Activated gamma-delta T cell treated with anti-CD3 and anti-CD28 coated beads, Interleukin-2, amount 50 U/mL, for 16 hours (primary cell): ENCODE results near the gene SKIC2.

Experiments used
- DNase-seq: peaks from one replicate; pipeline ENCODE4 v3.0.0-alpha.2; 2020; ENCODE audit warnings: low read depth

SKIC2 gene

GRCh38 chr6:31945507-31946369, 13.2 kb upstream of the SKIC2 start, which contains the start of gene CFB:
Gene CFB (plus strand): TSS chr6:31946095. CDS start chr6:31946222, 127 bp downstream.
- DNase-seq: no peak

- DNase-seq: no peak
These were observed 12.5 kb upstream of the SKIC2 start for GRCh38 chr6:31946370-31946885.

DNA sequence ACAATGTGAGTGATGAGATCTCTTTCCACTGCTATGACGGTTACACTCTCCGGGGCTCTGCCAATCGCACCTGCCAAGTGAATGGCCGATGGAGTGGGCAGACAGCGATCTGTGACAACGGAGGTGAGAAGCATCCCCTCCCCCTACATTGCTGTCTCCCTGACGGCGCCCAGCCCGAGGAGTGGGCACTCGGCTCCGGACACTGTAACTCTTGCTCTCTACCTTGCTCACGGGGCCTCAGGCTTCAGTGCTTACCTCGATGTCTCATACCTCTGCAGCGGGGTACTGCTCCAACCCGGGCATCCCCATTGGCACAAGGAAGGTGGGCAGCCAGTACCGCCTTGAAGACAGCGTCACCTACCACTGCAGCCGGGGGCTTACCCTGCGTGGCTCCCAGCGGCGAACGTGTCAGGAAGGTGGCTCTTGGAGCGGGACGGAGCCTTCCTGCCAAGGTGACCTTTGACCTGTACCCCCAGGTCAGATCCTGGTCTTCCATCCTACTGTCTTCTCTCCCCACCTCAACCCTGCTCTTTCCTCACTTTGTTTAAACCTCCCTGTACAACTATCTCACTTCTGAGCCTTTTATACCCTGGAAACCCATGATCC, 11.8 kb upstream of the SKIC2 start:
- no peak for DNase-seq

DNA sequence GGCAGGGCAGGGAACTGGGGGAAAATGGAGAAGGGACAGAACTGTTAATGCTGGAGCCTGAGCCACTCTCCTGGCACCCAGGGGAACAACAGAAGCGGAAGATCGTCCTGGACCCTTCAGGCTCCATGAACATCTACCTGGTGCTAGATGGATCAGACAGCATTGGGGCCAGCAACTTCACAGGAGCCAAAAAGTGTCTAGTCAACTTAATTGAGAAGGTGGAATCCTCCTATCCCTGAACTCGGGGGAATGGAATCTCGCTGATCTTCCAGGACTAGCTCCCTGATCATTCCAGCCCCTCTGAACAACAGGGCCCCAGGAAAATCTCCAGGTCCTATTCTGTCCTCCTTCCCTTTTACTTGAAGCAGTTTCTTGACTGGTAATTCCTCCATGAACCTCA, 11.1 kb upstream of the SKIC2 start:
- DNase-seq: no peak

- no peak for DNase-seq
These were observed 10.7 kb upstream of the SKIC2 start for GRCh38 chr6:31948306-31948705.

DNA sequence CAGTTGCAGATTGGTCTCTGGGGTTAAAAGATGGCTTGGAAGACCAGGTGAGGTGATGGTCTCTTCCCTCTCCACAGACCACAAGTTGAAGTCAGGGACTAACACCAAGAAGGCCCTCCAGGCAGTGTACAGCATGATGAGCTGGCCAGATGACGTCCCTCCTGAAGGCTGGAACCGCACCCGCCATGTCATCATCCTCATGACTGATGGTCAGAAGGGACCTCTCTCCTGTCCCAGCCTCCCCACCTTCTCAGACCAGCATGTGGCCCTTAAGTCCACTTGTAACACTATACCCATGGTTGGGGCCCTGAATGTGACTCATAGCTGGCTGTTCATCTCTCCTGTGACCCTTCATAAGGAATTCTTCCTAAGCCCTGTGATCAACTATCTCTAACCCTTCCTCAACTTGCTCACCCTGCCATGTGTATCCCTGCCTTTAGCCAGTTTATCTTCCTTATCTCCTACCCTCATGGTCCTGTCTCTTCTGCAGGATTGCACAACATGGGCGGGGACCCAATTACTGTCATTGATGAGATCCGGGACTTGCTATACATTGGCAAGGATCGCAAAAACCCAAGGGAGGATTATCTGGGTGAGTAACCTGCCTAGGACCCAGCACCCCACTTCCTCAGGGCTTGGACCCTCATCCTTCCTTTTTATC, 10.1 kb upstream of the SKIC2 start:
- DNase-seq: no peak

- no peak for DNase-seq
These were observed 8.9 kb upstream of the SKIC2 start for GRCh38 chr6:31949926-31950548.

GRCh38 chr6:31952140-31952805, 6.7 kb upstream of the SKIC2 start:
- DNase-seq: no peak

DNA sequence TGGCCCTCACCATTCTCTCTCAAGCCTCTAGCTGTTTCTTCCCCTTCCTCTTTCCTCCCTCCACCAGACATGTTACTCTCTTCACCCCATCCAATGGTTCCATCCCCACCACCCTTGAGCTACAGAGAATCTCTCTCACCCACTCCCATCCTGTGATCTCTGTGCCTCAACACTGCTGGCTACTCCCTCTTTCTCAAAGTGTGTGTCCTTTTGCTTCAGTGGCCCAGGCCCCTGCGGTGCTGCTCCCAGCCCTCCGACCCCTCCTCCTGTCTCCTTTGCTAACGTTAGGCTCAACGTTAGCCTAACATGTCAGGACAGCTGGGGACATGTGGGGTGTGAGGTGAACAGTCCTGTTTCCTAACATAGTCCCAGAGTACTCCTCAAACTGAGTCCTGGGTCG, 6.1 kb upstream of the SKIC2 start:
- no peak for DNase-seq

DNA sequence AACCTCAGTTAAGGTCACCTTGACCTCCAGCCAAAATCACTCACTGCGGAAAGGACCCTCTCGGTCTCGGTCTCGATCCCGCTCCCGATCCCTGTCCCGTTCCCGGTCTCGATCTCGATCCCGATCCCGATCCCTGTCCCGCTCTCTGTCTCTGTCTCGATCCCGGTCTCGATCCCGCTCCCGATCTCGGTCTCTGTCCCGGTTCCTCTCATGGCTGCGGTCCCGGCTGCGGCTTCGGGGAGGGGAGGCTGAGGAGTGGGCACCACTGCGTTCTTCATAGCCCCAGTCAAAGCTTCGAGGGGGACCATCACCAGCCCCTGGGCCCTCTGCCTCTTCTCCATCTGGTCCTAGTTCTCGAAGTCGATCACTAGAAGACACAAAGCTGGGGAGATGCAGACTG, 4.5 kb upstream of the SKIC2 start:
- no peak for DNase-seq

DNA sequence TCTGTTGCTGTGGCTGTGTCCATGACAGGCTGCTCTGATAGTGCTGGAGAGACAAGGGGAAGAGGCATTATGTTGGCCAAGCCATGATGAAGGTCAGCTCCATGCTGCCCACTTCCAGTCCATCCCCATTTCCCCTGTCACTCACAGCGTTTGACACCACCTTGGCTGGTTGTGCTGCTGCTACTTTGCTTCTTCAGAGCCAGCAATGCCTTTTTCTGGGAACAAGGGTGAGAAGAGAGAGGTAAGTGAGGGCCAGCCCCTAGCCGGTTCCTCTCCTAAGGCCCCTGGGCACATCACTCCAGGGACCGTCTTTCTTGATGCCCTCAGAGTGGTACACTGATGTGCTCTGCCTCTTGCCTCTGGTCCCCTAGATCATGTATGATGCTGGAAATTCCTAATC, 2.2 kb upstream of the SKIC2 start:
- DNase-seq: no peak

GRCh38 chr6:31958412-31958740, 599 bp upstream of the SKIC2 start:
- DNase-seq: no peak

GRCh38 chr6:31961616-31962015, 2.6 kb downstream of the SKIC2 start:
- DNase-seq: no peak

GRCh38 chr6:31963921-31964320, 4.9 kb downstream of the SKIC2 start:
- no peak for DNase-seq

DNA sequence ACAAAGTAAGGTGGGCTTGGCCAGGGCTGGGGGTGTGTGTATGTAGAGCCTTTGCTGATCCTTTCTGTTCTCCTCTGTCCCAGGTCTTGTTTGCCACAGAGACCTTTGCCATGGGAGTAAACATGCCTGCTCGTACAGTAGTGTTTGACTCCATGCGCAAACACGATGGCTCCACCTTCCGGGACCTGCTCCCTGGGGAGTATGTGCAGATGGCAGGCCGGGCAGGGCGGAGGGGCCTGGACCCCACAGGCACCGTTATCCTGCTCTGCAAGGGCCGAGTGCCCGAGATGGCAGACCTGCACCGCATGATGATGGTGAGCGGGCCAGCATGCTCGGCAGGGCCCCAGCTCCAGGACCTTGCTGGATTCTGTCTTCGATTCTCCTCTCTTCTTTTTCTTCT, 6.7 kb downstream of the SKIC2 start:
- DNase-seq: no peak

DNA sequence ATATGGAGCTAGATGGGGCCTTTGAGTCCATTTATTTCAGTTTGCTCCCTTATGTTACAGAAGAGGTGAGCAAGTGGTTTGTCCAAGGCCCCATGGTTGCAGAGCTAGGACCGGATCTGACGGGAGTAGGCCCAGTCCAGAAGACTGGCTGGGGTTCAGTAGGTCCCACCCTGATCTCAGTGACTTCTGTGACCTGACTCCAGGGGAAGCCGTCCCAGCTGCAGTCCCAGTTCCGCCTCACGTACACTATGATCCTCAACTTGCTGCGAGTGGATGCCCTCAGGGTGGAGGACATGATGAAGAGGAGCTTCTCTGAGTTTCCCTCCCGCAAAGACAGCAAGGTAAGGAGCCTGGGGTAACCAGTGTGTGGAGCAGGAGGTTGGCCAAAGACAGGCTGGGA, 7.5 kb downstream of the SKIC2 start:
- no peak for DNase-seq

- no peak for DNase-seq
These were observed 8.3 kb downstream of the SKIC2 start for GRCh38 chr6:31966997-31967925.

DNA sequence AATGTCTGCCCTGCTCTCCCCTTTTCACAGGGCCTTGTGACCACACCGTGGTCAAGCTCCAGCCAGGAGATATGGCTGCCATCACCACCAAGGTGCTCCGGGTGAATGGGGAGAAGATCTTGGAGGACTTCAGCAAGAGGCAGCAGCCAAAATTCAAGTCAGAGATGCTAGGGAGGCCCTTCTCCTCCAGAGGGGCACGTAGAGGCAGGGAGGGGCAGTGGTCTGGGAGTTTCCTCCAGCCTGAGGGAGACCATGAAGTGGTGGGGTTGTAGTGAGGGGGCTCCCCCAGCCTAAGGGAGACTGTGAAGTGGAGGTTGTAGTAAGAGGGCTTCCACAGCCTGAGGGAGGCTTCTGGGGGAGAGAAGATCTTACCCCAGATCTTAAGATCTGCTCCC, 8.9 kb downstream of the SKIC2 start:
- no peak for DNase-seq

DNA sequence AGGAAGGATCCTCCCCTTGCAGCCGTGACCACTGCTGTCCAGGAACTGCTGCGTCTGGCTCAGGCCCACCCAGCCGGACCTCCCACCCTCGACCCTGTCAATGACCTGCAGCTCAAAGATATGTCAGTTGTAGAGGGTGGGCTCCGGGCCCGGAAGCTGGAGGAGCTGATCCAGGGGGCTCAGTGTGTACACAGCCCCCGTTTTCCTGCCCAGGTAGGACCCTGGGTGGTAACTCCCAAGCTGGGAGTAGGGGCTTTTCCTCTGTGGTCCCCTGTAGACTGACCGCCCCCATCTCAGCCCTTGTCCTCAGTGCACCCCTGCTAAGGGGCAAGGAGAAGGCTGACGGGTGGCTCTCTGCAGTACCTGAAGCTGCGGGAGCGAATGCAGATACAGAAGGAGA, 9.4 kb downstream of the SKIC2 start:
- DNase-seq: no peak

- no peak for DNase-seq
These were observed 10.1 kb downstream of the SKIC2 start for GRCh38 chr6:31968791-31969711.
